Cardiac fibroblast (primary cell): Measurements from ENCODE around the gene NLRP12.
A peak's percentile ranks its signal among the peaks of the same experiment; 100 is the strongest.

Experiments
- DNase-seq, 2 donors: peaks; one replicate each; pipeline versions ENCODE4 v3.0.0 to v3.0.0-alpha.2; 2010; ENCODE audit warnings: low read depth in 2 of 2
- H3K4me3 ChIP-seq, 2 donors: replicated peaks in 1 of 2; 1 replicate in 1 of 2; 2 replicates in 1 of 2; pipeline ENCODE4 v1.5.1; 2011; ENCODE audit warnings: low read depth in 2 of 2, low read length in 2 of 2, mild to moderate bottlenecking in 2 of 2, moderate library complexity in 1 of 2
- TF ChIP-seq, protein P1 (sequence below): IDR thresholded peaks from one replicate; pipeline ENCODE4 v1.5.1; 2011; ENCODE audit warnings: low read depth, mild to moderate bottlenecking, low read length, inconsistent platforms

NLRP12 gene

DNA sequence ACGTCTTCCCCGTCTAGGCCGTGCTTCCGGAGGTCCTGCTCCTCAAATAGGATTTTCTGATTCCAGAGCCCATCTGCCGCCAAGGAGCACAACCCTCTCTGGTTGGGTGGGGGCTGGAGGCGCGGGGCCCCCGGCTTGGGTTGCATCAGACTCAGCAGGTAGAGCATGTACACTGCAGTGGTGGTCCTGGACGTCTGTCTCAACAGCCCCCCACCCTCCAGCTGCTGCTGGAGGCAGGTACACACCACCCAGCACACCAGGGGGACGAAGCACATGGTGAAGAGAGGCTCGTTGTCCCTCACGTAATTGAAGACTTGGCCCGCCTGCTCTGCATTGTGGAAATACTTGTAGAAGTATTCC lies 13.9 kb downstream of the NLRP12 start:
- no peak for DNase-seq
- TF ChIP-seq, protein P1, sequence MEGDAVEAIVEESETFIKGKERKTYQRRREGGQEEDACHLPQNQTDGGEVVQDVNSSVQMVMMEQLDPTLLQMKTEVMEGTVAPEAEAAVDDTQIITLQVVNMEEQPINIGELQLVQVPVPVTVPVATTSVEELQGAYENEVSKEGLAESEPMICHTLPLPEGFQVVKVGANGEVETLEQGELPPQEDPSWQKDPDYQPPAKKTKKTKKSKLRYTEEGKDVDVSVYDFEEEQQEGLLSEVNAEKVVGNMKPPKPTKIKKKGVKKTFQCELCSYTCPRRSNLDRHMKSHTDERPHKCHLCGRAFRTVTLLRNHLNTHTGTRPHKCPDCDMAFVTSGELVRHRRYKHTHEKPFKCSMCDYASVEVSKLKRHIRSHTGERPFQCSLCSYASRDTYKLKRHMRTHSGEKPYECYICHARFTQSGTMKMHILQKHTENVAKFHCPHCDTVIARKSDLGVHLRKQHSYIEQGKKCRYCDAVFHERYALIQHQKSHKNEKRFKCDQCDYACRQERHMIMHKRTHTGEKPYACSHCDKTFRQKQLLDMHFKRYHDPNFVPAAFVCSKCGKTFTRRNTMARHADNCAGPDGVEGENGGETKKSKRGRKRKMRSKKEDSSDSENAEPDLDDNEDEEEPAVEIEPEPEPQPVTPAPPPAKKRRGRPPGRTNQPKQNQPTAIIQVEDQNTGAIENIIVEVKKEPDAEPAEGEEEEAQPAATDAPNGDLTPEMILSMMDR = no peak
- no peak overlapping the region for H3K4me3 ChIP-seq

DNA sequence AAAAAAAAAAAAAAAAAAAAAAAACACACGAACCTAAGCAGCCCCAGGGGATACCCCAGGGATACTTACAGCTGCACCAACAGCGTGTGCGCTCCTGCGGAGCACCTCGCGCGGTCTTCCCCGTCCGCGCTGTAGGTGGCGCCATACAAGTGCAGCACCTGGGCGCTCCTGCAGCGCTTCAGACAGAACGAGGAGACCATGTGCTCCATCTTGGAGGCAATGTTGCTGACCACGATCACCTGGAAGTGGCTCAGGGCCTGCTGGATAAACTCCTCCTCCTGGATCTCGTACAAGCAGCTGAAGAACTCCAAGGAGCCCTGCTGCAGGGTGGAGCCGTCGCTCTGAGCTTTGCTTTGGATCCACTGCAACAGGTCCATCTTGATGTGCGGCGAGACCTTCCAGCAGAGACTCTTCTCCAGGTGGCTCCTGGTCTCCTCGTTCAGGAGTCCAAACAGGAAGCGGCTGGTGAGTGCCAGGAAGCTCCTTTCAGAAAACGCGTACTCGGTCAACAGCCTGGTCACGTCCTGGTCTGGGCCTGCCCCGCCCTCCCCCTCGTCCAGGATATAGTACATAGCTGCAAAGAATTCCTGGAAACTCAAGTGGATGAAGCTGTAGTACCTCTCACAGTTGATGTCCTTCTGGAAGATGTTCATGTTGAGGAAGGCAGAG lies 14.5 kb downstream of the NLRP12 start:
- TF ChIP-seq, protein P1 = peak; percentile 30
- no peak for DNase-seq
- no peak overlapping the region for H3K4me3 ChIP-seq

DNA sequence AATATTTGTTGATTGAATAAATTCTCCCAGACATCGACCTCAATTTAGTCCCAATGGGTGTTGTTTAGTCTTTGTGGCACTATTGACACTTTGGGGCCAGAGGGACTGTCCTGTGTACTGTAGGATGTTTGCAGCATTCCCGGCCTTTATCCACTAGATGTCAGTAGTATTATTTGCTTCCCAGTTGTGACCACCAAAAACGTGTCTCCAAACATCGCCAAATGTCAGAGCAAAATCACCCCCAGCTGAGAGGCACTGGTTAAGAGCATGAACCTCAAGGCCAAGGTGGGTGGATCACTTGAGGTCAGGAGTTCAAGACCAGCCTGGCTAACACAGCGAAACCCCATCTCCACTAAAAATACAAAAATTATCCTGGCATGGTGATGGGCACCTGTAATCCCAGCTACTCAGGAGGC lies 15.4 kb downstream of the NLRP12 start:
- TF ChIP-seq, protein P1 = peak; percentile 69

DNA sequence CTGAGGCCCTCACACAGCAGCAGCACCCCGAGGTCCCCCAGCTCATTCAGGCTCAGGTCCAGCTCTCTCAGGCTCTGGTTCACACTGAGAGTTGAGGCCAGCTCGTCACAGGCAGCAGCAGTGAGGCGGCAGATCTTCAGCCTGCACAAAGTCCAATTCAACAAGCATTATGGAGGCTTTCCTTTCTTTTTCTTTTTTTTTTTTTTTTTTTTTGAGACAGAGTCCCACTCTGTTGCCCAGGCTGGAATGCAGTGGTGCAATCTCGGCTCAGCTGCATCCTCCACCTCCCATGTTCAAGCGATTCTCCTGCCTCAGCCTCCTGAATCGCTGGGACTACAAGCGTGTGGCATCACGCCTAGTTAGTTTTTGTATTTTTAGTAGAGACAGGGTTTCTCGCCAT lies 22.9 kb downstream of the NLRP12 start:
- DNase-seq = no peak
- TF ChIP-seq, protein P1 = no peak
- H3K4me3 ChIP-seq = no peak overlapping the region

More for the DNA sequence above, 15.4 kb downstream of the NLRP12 start:
- peak; percentile 70 to 74 for DNase-seq
- no peak overlapping the region for H3K4me3 ChIP-seq

DNA sequence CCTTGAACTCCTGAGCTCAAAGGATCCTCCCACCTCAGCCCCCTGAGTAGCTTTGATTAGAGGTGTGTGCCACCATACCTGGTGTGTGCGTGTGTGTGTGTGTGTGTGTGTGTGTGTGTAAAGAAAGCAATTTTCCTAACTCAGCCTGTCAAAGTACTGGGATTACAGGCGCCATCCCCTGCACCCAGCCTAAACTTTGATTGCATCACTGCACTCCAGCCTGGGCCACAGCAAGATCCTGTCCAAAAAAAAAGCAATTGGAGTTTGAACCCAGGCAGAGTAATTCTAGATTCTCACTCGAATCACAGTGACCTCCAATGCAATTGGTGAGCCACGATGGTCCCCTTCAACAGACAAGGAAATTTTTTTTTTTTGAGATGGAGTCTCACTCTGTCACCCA lies 29.1 kb downstream of the NLRP12 start:
- TF ChIP-seq, protein P1 = no peak
- no peak for DNase-seq
- H3K4me3 ChIP-seq = no peak overlapping the region

DNA sequence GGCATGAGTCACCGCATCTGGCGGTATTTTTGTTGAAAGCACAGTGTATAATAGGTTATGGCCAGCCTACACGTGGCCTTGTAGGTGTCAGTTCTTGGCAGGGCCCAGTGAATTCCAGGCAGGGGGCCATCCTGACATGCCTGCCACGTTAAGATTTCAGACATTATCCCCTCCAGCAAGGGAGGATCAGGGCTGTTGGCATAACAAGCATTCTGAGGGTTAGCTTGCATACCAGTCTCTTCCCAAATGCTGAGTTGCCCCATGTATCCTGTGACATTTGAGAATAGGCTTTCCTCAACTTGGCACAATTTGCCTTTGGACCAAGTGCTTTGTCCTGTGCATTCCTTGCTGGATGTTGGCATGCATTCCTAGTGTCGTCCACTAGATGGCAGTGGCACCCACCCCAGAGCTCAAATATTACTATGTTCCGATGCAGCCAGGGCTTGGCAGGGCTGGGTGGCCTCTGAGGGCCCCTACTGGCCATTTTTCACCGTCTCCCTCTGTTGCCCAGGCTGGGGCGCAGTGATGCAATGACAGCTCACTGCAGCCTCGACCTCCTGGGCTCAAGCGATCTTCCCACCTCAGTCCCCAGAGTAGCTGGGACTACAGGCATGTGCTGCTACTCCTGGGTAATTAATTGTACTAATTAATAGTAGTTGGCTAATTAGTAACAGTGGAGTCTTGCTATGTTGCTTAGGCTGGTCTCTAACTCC lies 31.2 kb downstream of the NLRP12 start:
- TF ChIP-seq, protein P1 = peak; percentile 99
- H3K4me3 ChIP-seq = no peak overlapping the region
- peak; percentile 91 to 94 for DNase-seq
